T-helper 2 cell treated with Interferon-gamma antibody and Interleukin-4, amounts not matched to agents 5 μg/mL and 100 μg/mL, for 36 hours (primary cell): ENCODE results near the gene RAD50.
A peak's percentile ranks its signal among the peaks of the same experiment; 100 is the strongest.

Experiments used
- DNase-seq: peaks from one replicate; pipeline ENCODE4 v3.0.0; 2021; ENCODE audit warnings: low spot score
- H3K27ac Mint-ChIP-seq: one replicate; pipeline ENCODE4 v1.8.0; 2021; ENCODE audit warnings: mild to moderate bottlenecking, mixed read lengths
- H3K27me3 Mint-ChIP-seq: one replicate; pipeline ENCODE4 v1.8.0; 2021; ENCODE audit warnings: low read depth, mixed read lengths
- H3K36me3 Mint-ChIP-seq: one replicate; pipeline ENCODE4 v1.8.0; 2021; ENCODE audit warnings: low read depth, mixed read lengths
- H3K4me1 Mint-ChIP-seq: one replicate; pipeline ENCODE4 v1.8.0; 2021; ENCODE audit warnings: low read depth, mixed read lengths
- H3K4me3 Mint-ChIP-seq: one replicate; pipeline ENCODE4 v1.8.0; 2022; ENCODE audit warnings: mild to moderate bottlenecking, moderate library complexity, mixed read lengths
- H3K9me3 Mint-ChIP-seq: one replicate; pipeline ENCODE4 v1.8.0; 2021; ENCODE audit warnings: mixed read lengths

The RAD50 gene

DNA sequence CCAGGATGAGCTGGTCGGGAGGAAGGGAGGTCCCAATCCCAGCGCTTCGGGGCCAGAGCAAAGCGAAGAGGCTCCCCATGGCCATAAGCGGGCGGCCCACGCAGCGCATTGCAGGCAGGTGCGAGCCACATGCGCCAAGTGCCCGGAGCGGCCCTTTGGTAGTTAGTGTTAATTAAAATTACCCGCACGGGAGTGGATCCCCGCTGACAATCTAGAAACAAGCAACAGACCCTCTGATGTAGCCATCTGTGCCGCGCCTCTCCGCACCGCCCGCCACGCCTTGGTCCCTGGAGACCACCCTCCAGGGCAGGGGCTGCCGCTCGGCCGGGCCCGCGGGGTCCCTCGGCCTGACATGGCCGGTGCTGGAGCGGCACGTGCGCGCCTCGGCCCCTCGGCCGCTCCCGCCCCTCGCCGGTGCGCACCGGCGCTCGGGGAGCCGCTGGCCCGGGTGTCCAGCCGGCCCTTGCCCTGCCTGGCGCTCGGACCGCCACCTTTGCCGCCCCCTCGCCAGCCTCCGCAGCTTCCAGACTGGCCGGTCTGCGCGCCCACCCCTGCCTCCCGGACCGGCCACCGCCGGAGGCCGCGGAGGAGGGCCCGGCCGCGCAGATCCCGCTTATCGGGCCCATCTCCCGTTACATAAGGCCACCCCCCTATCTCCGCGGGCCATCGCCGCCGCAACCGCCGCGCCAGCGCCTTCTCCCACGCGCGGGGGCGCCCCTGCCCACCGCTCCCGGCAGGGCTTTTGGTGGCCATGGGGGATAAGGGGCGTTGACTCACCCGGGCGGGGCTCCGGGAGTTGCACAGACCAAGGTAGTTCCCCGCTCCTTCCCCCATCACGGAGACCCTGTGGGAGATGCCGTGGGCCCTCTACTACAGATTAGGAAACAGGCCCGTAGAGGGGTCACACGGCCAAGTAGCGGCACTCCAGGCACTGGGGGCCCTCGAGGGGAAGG lies 99.3 kb downstream of the RAD50 start:
- Mint-ChIP-seq H3K9me3 (no peaks in the 10 kb centered on the region), H3K4me3 (peak overlapping the region; percentile 57), H3K27me3 (peaks cover 20% of the 10 kb centered on the region), H3K27ac (no peak overlapping the region), H3K36me3 (no peaks in the 10 kb centered on the region), H3K4me1 (peaks cover 29% of the 10 kb centered on the region)
- peak; percentile 78 for DNase-seq

DNA sequence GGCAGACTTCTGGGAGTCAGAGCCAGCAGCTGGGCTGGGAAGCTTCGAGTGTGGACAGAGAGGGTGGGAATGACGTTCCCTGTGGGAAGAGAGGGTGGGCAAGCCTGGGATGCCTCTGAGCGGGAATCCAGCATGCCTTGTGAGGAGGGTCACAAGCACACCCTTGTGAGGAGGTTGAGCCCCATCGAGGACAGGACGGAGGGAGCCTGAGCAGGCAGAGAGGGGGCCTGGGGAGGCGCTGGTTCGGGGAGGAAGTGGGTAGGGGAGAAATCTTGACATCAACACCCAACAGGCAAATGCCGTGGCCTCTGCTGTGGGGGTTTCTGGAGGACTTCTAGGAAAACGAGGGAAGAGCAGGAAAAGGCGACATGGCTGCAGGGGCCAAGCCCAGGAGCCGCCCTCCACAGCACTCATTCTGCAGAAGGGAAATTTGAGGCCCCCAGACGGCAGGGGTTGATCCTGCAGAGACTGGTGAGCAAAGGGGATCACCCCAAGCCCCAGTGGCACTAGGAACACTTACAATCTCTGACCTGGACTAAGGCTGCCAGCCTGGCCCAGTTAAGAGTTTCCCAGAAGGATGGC lies 100.1 kb downstream of the RAD50 start:
- H3K27me3 Mint-ChIP-seq: peaks cover 20% of the 10 kb centered on the region
- no peaks in the 10 kb centered on the region for H3K9me3 Mint-ChIP-seq
- no peak for DNase-seq
- H3K4me3 Mint-ChIP-seq: peak overlapping the region; percentile 57
- H3K27ac Mint-ChIP-seq: no peak overlapping the region
- H3K4me1 Mint-ChIP-seq: peaks cover 30% of the 10 kb centered on the region
- no peaks in the 10 kb centered on the region for H3K36me3 Mint-ChIP-seq

DNA sequence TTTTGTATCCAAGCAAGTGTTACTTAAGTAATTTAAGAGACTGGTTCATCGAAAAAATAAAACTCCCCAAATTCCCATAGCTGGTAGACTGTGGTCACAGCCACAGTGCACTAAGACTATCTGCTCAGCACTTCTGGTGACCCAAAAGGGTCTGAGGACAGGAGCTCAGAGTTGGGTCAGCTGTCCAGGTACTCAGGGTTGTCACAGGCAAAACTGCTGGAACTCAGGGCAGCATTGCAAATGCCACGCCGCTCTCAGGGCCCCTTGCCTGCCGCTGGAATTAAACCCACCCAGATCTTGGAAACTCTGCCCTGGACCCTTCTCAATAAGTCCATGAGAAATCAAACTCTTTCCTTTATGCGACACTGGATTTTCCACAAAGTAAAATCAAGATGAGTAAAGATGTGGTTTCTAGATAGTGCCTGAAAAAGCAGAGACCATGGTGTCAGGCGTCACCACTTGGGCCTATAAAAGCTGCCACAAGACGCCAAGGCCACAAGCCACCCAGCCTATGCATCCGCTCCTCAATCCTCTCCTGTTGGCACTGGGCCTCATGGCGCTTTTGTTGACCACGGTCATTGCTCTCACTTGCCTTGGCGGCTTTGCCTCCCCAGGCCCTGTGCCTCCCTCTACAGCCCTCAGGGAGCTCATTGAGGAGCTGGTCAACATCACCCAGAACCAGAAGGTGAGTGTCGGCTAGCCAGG lies 101.1 kb downstream of the RAD50 start, which contains the start of gene IL13:
TSS of gene IL13 (plus strand) at position 498 of the 705 bp plus-strand sequence. CDS start at position 512, 14 bp downstream.
- H3K27ac Mint-ChIP-seq: peak within 1 kb of the TSS; percentile 10
- peaks cover 32% of the 10 kb centered on the region for H3K4me1 Mint-ChIP-seq
- DNase-seq: peak; percentile 68
- peaks cover 20% of the 10 kb centered on the region for H3K27me3 Mint-ChIP-seq
- peak within 1 kb of the TSS; percentile 57 for H3K4me3 Mint-ChIP-seq
- H3K36me3 Mint-ChIP-seq: no peaks in the 10 kb centered on the region
- no peaks in the 10 kb centered on the region for H3K9me3 Mint-ChIP-seq

DNA sequence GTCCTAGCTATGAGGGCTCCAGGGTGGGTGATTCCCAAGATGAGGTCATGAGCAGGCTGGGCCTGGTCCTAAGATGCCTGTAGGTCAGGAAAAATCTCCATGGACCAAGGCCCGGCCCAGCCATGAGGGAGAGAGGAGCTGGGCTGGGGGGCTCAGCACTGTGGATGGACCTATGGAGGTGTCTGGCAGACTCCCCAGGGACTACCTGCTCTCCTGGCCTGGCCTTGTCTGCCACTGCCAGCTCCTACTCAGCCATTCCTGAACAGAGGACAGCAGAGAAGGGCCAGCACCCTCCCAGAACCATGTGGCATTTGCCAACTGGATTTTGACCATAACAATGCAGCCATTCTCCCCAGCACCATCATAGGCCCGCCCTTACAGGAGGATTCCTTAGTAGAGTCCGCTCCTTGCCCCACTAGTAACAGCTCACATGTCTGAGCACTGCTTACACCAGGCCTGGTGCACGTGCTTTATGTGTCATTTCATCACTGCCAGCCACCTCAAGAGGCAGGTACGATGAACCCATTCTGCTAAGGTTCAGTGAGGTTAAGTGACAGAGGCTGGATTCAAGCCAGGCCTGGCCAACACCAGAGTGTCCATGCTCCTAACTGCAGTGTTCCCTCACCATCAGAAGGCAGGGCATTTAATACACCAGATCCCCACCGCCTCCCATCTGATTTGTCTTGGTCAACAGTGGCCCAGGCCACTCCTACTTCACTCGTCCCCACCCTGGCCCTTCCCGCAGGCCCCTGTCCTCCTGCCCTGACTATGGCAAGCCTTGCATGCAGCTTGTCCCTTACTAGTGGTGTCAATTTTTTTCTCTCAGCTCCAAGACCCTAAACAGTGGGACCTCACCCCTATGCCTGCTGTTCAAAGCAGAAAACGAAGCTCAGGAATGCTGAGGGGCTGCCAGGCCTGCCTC lies 101.9 kb downstream of the RAD50 start:
- Mint-ChIP-seq H3K4me1 (peaks cover 39% of the 10 kb centered on the region), H3K9me3 (no peaks in the 10 kb centered on the region), H3K27me3 (peaks cover 16% of the 10 kb centered on the region), H3K27ac (peak overlapping the region; percentile 10), H3K4me3 (peak overlapping the region; percentile 24), H3K36me3 (no peaks in the 10 kb centered on the region)
- no peak for DNase-seq

DNA sequence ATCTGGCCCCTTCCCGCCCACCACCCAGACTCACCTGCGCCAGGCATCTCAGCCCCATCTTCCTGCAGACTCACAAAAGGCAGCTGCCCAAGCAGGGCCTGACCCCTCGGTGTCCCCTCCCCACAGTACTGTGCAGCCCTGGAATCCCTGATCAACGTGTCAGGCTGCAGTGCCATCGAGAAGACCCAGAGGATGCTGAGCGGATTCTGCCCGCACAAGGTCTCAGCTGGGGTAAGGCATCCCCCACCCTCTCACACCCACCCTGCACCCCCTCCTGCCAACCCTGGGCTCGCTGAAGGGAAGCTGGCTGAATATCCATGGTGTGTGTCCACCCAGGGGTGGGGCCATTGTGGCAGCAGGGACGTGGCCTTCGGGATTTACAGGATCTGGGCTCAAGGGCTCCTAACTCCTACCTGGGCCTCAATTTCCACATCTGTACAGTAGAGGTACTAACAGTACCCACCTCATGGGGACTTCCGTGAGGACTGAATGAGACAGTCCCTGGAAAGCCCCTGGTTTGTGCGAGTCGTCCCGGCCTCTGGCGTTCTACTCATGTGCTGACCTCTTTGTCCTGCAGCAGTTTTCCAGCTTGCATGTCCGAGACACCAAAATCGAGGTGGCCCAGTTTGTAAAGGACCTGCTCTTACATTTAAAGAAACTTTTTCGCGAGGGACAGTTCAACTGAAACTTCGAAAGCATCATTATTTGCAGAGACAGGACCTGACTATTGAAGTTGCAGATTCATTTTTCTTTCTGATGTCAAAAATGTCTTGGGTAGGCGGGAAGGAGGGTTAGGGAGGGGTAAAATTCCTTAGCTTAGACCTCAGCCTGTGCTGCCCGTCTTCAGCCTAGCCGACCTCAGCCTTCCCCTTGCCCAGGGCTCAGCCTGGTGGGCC lies 103.1 kb downstream of the RAD50 start:
- no peak for DNase-seq
- peaks cover 48% of the 10 kb centered on the region for H3K4me1 Mint-ChIP-seq
- no peaks in the 10 kb centered on the region for H3K9me3 Mint-ChIP-seq
- H3K27me3 Mint-ChIP-seq: peaks cover 6% of the 10 kb centered on the region
- no peaks in the 10 kb centered on the region for H3K36me3 Mint-ChIP-seq
- H3K4me3 Mint-ChIP-seq: no peak overlapping the region
- H3K27ac Mint-ChIP-seq: peak overlapping the region; percentile 15

DNA sequence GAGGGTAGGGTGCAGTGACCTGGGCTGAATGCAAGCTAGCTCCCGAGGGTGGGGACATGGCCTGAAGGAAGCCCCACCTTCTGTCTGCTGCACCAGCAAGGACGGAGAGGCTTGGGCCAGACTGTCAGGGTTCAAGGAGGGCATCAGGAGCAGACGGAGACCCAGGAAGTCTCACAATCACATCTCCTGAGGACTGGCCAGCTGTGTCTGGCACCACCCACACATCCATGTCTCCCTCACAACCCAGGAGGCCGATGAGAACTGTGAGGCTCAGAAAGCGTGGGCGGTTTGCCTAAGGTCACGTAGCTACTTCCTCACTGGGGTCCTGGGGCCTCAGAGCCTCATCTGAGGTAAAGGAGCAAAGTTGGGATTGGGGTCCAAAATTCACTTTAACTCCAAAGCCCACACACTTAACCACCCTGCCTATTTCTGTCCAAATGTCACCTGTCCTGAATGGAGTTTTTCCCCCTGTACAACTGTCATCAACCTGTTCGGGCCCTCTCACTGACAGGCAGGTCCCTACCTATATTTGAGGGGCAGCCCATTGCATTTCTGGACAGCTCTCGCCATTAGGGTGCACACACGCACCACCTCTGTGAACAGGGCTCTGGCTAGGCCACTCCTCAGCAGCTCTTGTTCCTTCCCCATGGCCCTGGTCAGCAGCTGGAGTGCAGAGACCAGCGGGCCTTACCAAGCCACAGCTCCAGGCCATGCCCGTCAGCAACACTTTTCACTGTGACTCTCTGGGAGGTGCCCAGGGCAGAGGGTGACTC lies 104.6 kb downstream of the RAD50 start:
- no peaks in the 10 kb centered on the region for H3K36me3 Mint-ChIP-seq
- peak; percentile 49 for DNase-seq
- H3K27me3 Mint-ChIP-seq: peaks cover 5% of the 10 kb centered on the region
- no peak overlapping the region for H3K4me3 Mint-ChIP-seq
- H3K27ac Mint-ChIP-seq: peak overlapping the region; percentile 60
- H3K4me1 Mint-ChIP-seq: peaks cover 53% of the 10 kb centered on the region
- H3K9me3 Mint-ChIP-seq: no peaks in the 10 kb centered on the region

DNA sequence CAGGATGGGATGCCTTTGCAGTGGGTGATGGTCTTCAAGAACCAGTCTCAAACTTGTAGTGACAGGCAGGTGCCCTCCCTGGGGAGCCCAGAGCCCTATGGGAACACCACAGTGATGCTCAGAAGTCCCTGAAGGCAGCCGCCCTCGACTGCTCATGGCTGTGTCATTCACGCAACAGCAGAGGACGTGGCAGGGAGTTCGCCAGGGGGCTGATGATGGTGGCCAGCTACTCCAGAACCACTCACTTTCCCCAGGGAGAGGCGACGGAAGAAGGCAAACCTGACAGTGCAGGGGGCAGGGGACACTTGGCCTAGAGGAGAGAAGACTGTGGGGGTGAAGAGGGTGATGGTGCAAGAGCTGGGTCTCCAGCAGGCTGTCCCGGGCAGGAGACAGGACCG lies 105.2 kb downstream of the RAD50 start:
- H3K36me3 Mint-ChIP-seq: no peaks in the 10 kb centered on the region
- H3K4me1 Mint-ChIP-seq: peaks cover 52% of the 10 kb centered on the region
- H3K27ac Mint-ChIP-seq: peak overlapping the region; percentile 23
- no peaks in the 10 kb centered on the region for H3K9me3 Mint-ChIP-seq
- DNase-seq: no peak
- H3K27me3 Mint-ChIP-seq: peaks cover under 1% of the 10 kb centered on the region
- no peak overlapping the region for H3K4me3 Mint-ChIP-seq

DNA sequence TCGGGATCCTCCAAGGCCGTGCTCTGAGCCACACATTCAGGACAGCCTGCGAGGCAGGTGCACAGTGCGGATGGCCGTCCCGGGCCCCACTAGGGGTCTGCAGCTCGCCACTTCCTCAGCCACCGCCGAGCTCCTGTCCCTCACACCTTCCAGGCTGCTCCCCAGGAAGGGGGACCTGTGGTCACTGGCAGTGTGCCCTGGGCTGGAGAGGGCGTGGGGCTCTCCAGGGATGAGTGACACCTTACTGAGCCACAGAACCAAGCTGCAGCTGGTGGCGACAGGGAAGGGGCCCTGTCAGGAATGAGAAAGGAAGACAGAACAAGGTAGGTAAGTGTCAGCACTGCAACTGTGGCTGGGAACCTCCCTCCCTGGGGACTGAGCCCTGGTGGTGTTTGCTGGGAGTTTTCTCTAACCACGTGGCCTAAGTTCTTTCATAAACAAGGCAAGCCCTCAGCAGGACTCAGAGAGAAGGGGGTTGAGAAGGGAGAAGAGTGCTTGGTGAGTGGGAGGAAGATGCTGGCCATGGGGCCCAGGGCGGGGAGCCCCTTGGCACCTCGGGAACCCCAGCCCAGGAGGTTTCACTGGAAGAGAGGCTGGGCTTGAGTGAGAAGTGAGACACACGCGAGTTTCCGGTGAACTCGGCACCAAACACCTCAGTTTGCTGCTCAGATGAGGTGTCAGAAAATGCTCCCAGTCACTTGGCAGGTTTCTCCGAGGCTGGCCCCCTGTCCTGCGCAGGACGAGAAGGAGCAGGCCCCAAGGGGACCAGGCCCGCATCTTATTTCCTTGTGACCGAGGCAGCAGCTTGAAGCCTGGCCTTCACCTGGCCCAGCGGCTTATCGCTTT lies 106.4 kb downstream of the RAD50 start:
- peak; percentile 83 for DNase-seq
- no peaks in the 10 kb centered on the region for H3K36me3 Mint-ChIP-seq
- H3K27me3 Mint-ChIP-seq: no peaks in the 10 kb centered on the region
- peak overlapping the region; percentile 83 for H3K27ac Mint-ChIP-seq
- peak overlapping the region; percentile 13 for H3K4me3 Mint-ChIP-seq
- H3K9me3 Mint-ChIP-seq: no peaks in the 10 kb centered on the region
- peaks cover 45% of the 10 kb centered on the region for H3K4me1 Mint-ChIP-seq

DNA sequence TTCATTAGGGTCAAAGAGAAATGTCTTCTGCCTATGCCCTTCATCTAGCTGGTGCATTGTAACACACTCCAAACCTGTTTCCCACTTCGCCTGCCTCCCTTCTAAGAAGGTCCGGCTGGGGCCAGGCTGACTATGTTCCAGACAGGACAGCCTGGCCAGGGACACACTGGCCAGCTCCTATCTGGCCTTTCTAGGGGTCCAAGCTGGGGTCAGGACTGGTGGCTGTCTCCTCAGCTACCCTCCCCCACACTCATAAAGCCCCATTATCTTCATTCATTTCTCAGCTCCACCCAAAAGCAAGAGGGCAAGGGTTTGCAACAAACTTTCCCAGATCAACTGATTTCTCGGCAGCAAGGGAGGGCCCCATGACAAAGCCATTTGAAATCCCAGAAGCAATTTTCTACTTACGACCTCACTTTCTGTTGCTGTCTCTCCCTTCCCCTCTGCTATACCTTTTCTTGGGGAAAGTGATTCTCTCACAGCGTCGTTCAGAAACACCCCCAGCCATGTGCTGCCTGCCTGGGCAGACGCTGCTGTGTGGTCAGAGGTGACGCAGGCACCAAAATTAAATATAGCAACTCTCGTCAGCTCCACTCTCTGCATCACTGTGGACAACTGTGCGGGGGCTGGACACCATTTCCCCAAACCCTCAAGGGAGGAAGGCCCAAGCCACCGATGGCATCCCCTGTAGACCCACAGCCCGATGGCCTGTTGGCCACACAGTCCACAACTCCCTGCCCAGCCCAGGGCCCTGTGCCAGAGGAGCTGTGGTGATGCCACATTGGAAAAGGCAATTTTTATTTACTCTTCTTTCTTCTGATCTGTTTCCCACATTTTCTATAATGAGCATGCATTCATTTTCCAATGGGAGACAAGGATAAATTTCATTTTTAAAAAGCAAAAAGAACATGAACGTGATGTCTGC lies 107.3 kb downstream of the RAD50 start:
- Mint-ChIP-seq H3K9me3 (no peaks in the 10 kb centered on the region), H3K4me3 (peak overlapping the region; percentile 40), H3K27me3 (no peaks in the 10 kb centered on the region), H3K27ac (peak overlapping the region; percentile 83), H3K4me1 (peaks cover 42% of the 10 kb centered on the region), H3K36me3 (no peaks in the 10 kb centered on the region)
- peak; percentile 41 for DNase-seq

DNA sequence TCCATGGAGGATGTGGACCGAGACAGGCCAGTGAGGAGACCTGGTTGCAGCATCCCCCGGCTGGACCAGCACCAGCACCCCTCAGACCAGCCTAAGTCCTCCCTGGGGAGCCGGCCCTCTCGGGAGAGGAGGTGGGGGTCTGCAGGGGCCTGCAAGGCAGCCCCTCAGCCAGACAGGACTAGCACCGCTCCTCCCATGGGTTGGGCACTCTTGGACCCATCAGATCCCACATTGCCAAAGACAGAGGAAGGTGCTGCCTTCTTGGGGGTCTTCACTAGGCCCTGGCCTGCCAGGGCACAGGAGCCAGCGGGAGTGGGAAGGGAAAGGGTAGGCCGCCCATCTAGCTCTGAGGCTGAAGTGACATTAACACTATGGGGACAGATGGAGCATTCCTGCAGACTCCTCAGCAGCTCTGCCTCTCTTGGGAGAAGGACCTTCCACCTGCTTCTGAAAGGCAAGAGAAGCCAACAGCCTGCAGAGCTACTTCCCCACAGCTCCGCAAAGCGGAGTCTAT lies 108.0 kb downstream of the RAD50 start:
- Mint-ChIP-seq H3K27ac (peak overlapping the region; percentile 83), H3K27me3 (no peaks in the 10 kb centered on the region), H3K4me3 (no peak overlapping the region), H3K9me3 (no peaks in the 10 kb centered on the region), H3K4me1 (peaks cover 40% of the 10 kb centered on the region), H3K36me3 (no peaks in the 10 kb centered on the region)
- no peak for DNase-seq
